GM21515 (cell line): ENCODE data around the gene MADD.

Experiments used
- ATAC-seq: cut with Tn5 transposase; IDR thresholded peaks from one replicate; pipeline ENCODE4 v1.9.1; 2021; ENCODE audit not compliant: unreplicated experiment

Gene MADD

GRCh38 chr11:47337229-47337924 is 67.4 kb downstream of the MADD start:
- no peak for ATAC-seq

GRCh38 chr11:47338396-47339241 is 68.7 kb downstream of the MADD start:
- no peak for ATAC-seq

- no peak for ATAC-seq
These were observed 70.1 kb downstream of the MADD start for GRCh38 chr11:47340010-47340409.

GRCh38 chr11:47340980-47341775 is 71.2 kb downstream of the MADD start:
- no peak for ATAC-seq

- ATAC-seq = no peak
These were observed 72.3 kb downstream of the MADD start for GRCh38 chr11:47342036-47342803.

- ATAC-seq = no peak
These were observed 72.9 kb downstream of the MADD start for GRCh38 chr11:47342854-47343253.

GRCh38 chr11:47345890-47346563 is 76.1 kb downstream of the MADD start:
- no peak for ATAC-seq

GRCh38 chr11:47347137-47347536 is 77.2 kb downstream of the MADD start:
- ATAC-seq = no peak

- no peak for ATAC-seq
These were observed 78.3 kb downstream of the MADD start for GRCh38 chr11:47348131-47348802.

GRCh38 chr11:47348859-47349258 is 78.9 kb downstream of the MADD start:
- no peak for ATAC-seq

- ATAC-seq = no peak
These were observed 79.7 kb downstream of the MADD start for GRCh38 chr11:47349521-47350095.

GRCh38 chr11:47350315-47350714 is 80.4 kb downstream of the MADD start:
- no peak for ATAC-seq

- no peak for ATAC-seq
These were observed 81.5 kb downstream of the MADD start for GRCh38 chr11:47351156-47352126.

GRCh38 chr11:47352556-47352955 is 82.6 kb downstream of the MADD start, which contains the start of gene MYBPC3:
Gene MYBPC3 (minus strand): TSS chr11:47352702. CDS start chr11:47352647, 55 bp downstream.
- no peak for ATAC-seq

- ATAC-seq = no peak
These were observed 84.2 kb downstream of the MADD start for GRCh38 chr11:47353978-47354774.

- no peak for ATAC-seq
These were observed 85.0 kb downstream of the MADD start for GRCh38 chr11:47354913-47355282.
